HUDEP-2 (cell line): ENCODE results near the gene VPS45.
"Not testable (repeated sequence)": the region's sequence is repeated elsewhere in the genome, so short reads cannot be mapped to it uniquely, and the experiment has no call there.

Source experiments
- DNase-seq, 76 experiments: peaks; one replicate each; lab custom pipeline; 2025; ENCODE audit not compliant: unreplicated experiment in 76 of 76; lab: John Stamatoyannopoulos, UW

VPS45 gene

GRCh38 chr1:150127464-150127863 lies 59.9 kb downstream of the VPS45 start:
- no peak for DNase-seq

- DNase-seq: no peak
Observed at GRCh38 chr1:150127868-150128267, 60.3 kb downstream of the VPS45 start.

DNA sequence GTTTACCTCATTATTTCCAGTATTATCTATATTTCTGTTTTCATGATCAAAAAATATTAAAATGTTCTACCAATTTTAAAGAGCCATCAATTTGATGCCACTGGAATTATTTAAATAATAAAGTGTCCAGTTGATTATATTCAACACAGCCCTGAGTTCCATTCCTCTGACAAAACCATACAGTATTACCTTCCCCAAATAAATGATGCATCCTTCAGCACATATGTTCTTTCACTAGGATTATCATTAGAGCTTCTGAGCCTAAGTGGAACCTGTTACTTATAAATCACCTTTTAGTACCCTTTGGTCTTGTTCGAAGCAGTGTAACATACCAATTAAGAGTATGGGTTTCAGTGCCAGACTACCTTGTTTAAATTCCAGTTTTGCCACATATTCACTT lies 64.8 kb downstream of the VPS45 start:
- no peak for DNase-seq

DNA sequence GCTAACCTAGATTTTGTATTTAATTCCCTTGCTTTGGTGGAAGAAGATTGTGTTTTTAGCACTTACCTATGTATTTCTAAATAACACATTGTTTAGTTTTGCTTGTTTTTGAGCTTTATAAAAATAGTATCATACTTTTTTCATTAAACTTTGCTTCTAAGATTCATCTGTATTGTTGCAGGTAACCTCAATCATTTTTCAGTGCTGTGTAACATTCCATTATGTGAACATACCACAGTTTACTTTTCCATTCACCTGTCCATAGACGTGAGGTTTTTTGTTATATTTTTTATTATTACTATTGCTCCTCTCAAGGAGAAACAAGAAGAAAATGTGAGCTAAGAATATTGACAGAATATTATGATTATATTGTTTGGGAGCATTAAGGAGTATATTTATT lies 67.0 kb downstream of the VPS45 start:
- no peak for DNase-seq

DNA sequence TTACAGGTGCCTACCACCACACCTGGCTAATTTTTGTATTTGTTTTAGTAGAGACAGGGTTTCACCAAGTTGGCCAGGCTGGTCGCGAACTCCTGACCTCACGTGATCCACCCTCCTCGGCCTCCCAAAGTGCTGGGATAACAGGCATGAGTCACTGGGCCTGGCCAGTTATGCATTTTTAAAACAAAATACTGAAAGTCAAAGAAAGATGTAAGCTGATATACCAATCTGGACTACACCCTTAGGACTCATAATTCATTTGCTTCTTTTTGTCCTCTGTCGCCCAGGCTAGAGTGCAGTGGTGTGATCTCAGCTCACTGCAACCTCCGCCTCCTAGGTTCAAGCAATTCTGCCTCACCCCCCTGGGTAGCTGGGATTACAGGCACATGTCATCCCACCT lies 67.8 kb downstream of the VPS45 start:
- DNase-seq: peak in 5 of 76 experiments; percentile 2 to 11 (median 4)

DNA sequence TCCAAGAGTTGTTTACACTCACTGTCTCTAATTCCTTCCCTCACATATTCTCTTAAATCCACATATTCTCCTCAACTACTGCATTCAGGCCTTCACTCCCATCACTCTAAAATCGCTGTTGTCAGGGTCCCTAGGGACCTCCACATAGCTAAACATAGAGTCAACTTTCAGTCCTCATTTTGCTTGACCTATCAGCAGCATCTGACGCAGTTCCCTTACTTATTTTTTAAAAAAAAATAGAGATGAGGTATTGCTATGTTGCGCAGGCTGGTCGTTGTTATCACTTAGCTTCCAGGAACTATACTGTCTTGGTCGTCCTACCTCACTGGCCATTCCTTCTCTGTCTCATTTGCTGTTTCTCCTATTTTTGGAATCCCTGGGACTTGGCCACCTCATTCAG lies 70.5 kb downstream of the VPS45 start:
- DNase-seq: no peak

- DNase-seq: no peak
Observed at GRCh38 chr1:150141452-150141851, 73.9 kb downstream of the VPS45 start.

GRCh38 chr1:150142083-150142482 lies 74.5 kb downstream of the VPS45 start:
- no peak for DNase-seq

DNA sequence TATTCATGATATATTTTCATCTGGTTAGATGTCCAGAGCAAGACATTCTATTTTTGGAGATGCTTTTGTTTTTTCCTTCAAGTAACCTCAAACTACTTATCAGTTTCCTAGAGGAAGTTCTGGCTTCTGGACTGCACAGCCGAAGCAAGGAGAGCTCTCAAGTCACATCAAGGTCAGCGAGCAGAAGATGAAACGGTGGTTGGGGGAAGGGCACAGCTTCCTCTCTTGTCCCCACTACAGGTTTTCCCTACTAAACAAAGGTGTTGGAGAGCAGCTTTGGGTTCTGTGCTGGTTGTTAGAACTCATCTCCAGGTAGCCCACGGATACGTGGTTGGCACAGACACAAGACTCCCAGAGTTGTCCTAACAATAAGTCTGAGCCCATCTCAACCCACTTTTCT lies 77.0 kb downstream of the VPS45 start:
- DNase-seq: no peak

GRCh38 chr1:150146016-150146415 lies 78.4 kb downstream of the VPS45 start:
- DNase-seq: not testable (repeated sequence)

GRCh38 chr1:150146849-150147542 lies 79.4 kb downstream of the VPS45 start:
- DNase-seq: peak in 3 of 76 experiments; percentile 7 to 10 (median 9)

GRCh38 chr1:150148837-150149270 lies 81.3 kb downstream of the VPS45 start:
- DNase-seq: no peak

DNA sequence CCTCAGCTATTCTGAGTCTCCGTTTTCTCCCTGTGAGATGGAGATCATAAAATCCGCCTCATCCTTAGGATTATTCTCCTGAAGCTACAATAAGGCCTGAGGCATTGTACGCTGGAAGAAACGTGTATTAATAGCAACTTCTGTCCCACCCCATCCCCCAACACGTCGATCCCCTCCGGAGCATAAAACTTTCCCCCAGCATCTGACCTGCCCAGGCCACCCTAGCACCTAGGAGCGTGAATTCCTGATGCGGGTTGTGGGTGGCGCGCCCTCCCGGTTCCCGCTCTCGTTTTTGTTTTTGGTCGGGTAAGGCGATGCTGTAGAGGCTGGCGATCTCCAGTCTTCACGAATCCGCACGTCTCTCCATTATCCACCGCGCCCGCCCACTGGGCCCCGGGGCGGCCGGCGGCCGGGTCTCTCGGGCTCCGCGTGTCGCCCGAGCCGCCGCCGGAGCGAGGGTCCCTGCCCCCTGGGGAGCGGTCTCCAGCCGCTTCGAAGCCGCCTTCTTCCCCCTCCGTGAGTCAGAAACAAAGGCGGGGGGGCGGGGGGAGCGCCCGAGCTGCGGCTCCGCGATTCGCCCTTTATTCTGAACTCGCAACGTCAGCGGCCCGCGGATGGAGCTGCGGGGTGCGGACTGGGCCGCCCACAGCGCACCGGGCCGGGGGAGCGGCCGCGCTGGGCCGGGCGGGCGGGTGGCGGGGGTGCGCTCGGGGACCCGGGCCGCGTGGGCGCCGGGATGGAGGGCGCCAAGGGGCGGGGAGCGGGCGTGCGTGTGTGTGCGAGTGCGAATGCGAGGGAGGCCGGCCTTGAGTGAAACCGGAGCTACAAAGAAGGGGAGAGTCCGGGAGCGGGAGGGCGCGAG lies 81.9 kb downstream of the VPS45 start, which contains the start of gene PLEKHO1:
Gene PLEKHO1, plus strand, starts transcription at position 646 of the 862 bp plus-strand sequence. CDS start 342 bp downstream, outside the sequence.
- peak in 18 of 76 experiments; percentile 4 to 43 (median 16) for DNase-seq

GRCh38 chr1:150150133-150151021 lies 82.8 kb downstream of the VPS45 start:
- peak in 1 of 76 experiments; percentile 10 for DNase-seq

GRCh38 chr1:150151291-150152181 lies 84.0 kb downstream of the VPS45 start:
- DNase-seq: no peak

- no peak for DNase-seq
Observed at GRCh38 chr1:150152182-150152536, 84.6 kb downstream of the VPS45 start.

DNA sequence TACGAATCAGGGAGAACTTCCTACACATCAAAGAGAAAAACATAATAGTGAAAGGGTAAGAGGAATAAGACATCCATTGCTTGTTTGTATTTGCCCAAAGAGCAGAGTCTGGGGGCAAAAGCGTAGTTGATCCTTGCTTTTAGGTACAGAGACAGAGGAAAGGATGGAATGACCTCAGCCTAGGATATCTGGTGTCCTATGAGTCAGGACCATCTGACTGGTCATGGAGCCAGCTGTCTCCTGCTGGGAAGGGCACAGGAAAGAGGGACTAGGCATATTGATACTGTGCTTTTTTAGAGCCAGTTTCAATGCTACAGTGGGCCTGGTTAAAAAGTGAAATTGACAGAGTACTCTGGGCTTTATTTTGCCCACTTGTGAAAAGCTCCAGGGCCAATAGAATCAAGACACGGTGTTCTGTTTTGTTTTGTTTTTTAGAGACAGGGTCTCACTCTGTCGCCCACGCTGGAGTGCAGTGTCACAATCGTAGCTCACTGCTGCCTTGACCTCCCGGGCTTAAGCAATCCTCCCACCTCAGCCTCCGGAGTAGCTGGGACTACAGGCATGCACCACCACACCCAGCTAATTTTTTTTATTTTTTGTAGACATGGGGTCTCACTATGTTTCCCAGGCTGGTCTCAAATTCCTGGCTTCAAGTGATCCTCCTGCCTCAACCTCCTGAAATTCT lies 85.3 kb downstream of the VPS45 start:
- no peak for DNase-seq

DNA sequence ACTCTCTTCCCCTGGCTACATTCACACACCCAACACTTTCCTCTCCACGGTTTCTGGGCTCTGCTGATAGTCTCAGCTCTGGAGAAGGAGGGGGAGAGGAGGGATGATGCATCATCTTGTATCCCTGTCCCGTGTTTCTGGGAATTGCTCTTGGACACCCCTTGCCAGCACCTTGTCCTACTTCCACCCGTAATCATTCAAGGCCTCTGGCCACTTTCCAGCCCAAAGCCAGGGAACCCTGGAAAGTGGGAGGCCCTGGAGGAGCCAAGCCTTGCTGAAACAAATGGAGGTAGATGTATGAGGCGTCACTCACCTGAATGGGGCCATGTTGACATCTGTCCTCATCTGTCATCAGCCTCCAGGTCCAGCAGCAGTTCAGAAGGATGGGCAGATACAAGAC lies 86.6 kb downstream of the VPS45 start:
- no peak for DNase-seq

DNA sequence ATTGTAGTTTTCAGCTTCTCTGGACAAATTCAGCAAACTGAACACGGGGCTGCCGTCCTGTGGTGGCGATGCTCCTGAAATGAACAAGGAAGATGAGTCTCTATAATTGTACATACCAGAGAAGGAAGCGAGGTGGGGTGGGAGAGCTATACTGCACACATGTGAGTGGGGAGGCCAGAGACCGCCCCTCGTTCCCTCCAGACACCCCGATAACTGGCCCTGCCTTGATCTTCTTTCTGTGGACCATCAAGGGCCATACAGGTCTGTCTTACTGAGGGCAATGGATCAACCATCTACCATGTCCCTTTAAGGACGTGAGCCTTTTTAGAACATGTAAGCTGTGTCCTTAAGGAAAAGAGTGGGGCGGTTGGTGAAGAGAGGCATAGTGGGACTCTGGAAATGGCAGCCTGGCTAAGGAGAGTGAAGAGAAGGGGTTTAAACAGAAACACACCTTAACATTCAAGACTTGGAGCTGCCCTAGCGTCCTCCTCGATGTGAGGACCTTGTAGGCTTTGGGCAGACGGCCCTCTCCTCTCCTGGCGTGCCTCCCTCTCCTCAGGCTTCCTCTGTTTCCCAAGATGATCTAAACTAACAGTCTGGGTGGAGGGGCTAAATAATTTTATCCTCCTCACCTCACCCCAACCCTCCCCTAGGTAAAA lies 88.0 kb downstream of the VPS45 start:
- no peak for DNase-seq
